Upper lobe of left lung (tissue), 6 donors: ENCODE measurements around the gene LYL1. TPM values are rescaled to one million over a fixed set of nuclear protein-coding genes. Genes with fewer than 3 reads are reported as not detected.

ENCODE experiments used
- ATAC-seq, 2 donors: fragments of 200-7000 bp; cut with Tn5 transposase; one replicate each; pipeline ENCODE4 v1.9.1; 2022; ENCODE audit warnings: mild to moderate bottlenecking in 2 of 2, moderate library complexity in 2 of 2; ENCODE audit not compliant: low FRiP score in 2 of 2
- DNase-seq, 2 donors: peaks; one replicate each; pipeline ENCODE4 v3.0.0-alpha.2; 2019 to 2020
- H3K27ac ChIP-seq, 4 donors: fragments of 200-600 bp; sonication (generic); one replicate each; pipeline ENCODE4 v1.5.1; 2016 to 2019
- H3K27me3 ChIP-seq, 4 donors: fragments of 200-600 bp; sonication (generic); one replicate each; pipeline ENCODE4 v1.5.1; 2017 to 2019
- H3K36me3 ChIP-seq, 4 donors: fragments of 200-600 bp; sonication (generic); one replicate each; pipeline ENCODE4 v1.5.1; 2016 to 2019
- H3K4me1 ChIP-seq, 4 donors: fragments of 200-600 bp; sonication (generic); one replicate each; pipeline ENCODE4 v1.5.1; 2018 to 2019
- H3K4me3 ChIP-seq, 4 donors: fragments of 200-600 bp; sonication (generic); one replicate each; pipeline ENCODE4 v1.5.1; 2017 to 2019; ENCODE audit warnings: mild to moderate bottlenecking in 2 of 4, moderate library complexity in 1 of 4
- H3K9me3 ChIP-seq, 4 donors: fragments of 200-600 bp; sonication (generic); one replicate each; pipeline ENCODE4 v1.5.1; 2018 to 2019
- CTCF ChIP-seq, 6 experiments: fragments of 450-650 bp in 4 of 6; fragments of 200-600 bp in 2 of 6; sonication (generic) in 2 of 6; IDR thresholded peaks; one replicate each; pipeline ENCODE4 v1.5.1; 2016 to 2019; ENCODE audit warnings: antibody characterized with exemption in 6 of 6
- EP300 ChIP-seq, 4 donors: sonication (generic); formaldehyde crosslinking; IDR thresholded peaks; one replicate each; pipeline ENCODE4 v1.5.1; 2017; ENCODE audit warnings: antibody characterized with exemption in 4 of 4, control low read depth in 2 of 4
- POLR2A ChIP-seq, 4 donors: fragments of 450-650 bp; IDR thresholded peaks; one replicate each; pipeline ENCODE4 v1.5.1; 2016 to 2017; ENCODE audit warnings: antibody characterized with exemption in 4 of 4, mild to moderate bottlenecking in 2 of 4
- POLR2AphosphoS5 ChIP-seq, 2 donors: sonication (generic); formaldehyde crosslinking; IDR thresholded peaks; one replicate each; pipeline ENCODE4 v1.5.1; 2017; ENCODE audit warnings: antibody characterized with exemption in 2 of 2
- WGBS, 2 donors: methylation state at CpG; one replicate each; pipeline ENCODE4 v1.1.5; 2017 to 2018; 5-methylcytosine and 5-hydroxymethylcytosine counted together
- total RNA-seq, 6 donors: library from RNA; depleted of rRNA in 4 of 6; stranded (reverse); fragments of >200 nt in 4 of 6; gene quantifications; one replicate each; pipeline versions ENCODE4 v1.1.0 to v1.2.1, GENCODE V29; 2016 to 2021
- donor health status: DM: no; HTN: no; CAD: no; lungs with moderate emphysema.
- donor health status: DM: no; HTN: yes; CAD: no; lungs with severe emphysema.

Gene LYL1
- total RNA-seq, 6 donors from 2014 or later, result 22.6 to 55.5 (median 31.4) TPM

- Histone ChIP-seq H3K27ac (peak overlapping the region in 2 of 4 donors; percentile 27 to 40), H3K4me1 (peaks cover 13 to 43% (median 31%) of the 10 kb centered on the region in 4 donors), H3K9me3 (no peaks in the 10 kb centered on the region), H3K36me3 (peaks cover 0 to 36% (median 25%) of the 10 kb centered on the region in 4 donors), H3K4me3 (no peak overlapping the region), H3K27me3 (no peaks in the 10 kb centered on the region)
- 88 to 92% methylated on average over 2 to 9 of the region's 9 CpGs for WGBS, 2 donors
- DNase-seq, result no peak
- no peak for ATAC-seq
- TF ChIP-seq POLR2A (IDR thresholded peaks at IDR 0.05) (no peak), CTCF (IDR thresholded peaks at IDR 0.05) (no peak), EP300 (IDR thresholded peaks at IDR 0.05) (no peak), POLR2AphosphoS5 (IDR thresholded peaks at IDR 0.05) (no peak)
These were observed 30.3 kb downstream of the LYL1 start for GRCh38 chr19:13072188-13072908.

GRCh38 chr19:13071444-13072187 is 31.0 kb downstream of the LYL1 start:
- H3K27me3 ChIP-seq, result no peaks in the 10 kb centered on the region
- H3K9me3 ChIP-seq, result no peaks in the 10 kb centered on the region
- peaks cover 16 to 43% (median 31%) of the 10 kb centered on the region in 4 donors for H3K4me1 ChIP-seq
- peaks cover 0 to 32% (median 20%) of the 10 kb centered on the region in 4 donors for H3K36me3 ChIP-seq
- no peak overlapping the region for H3K4me3 ChIP-seq
- H3K27ac ChIP-seq, result peak overlapping the region in 2 of 4 donors; percentile 27 to 40
- DNase-seq, result no peak
- TF ChIP-seq EP300 (IDR thresholded peaks at IDR 0.05), result no peak
- no peak for TF ChIP-seq POLR2A (IDR thresholded peaks at IDR 0.05)
- TF ChIP-seq POLR2AphosphoS5 (IDR thresholded peaks at IDR 0.05), result no peak
- TF ChIP-seq CTCF (IDR thresholded peaks at IDR 0.05), result no peak
- WGBS, 2 donors, result 65 to 69% methylated on average over 6 to 9 of the region's 9 CpGs
- no peak for ATAC-seq

- Histone ChIP-seq H3K9me3 (no peaks in the 10 kb centered on the region), H3K4me1 (peaks cover 18 to 42% (median 35%) of the 10 kb centered on the region in 4 donors), H3K27ac (peak overlapping the region in 3 of 4 donors; percentile 2 to 69 (median 56)), H3K36me3 (peaks cover 0 to 22% (median 11%) of the 10 kb centered on the region in 4 donors), H3K27me3 (no peaks in the 10 kb centered on the region), H3K4me3 (no peak overlapping the region)
- DNase-seq, result no peak
- WGBS, 2 donors, result 86 to 93% methylated on average over 29 to 32 of the region's 32 CpGs
- TF ChIP-seq EP300 (IDR thresholded peaks at IDR 0.05), result no peak
- peak in 1 of 6 experiments; percentile 4 for TF ChIP-seq CTCF (IDR thresholded peaks at IDR 0.05)
- TF ChIP-seq POLR2AphosphoS5 (IDR thresholded peaks at IDR 0.05), result no peak
- no peak for TF ChIP-seq POLR2A (IDR thresholded peaks at IDR 0.05)
- ATAC-seq, result no peak
These were observed 32.1 kb downstream of the LYL1 start for GRCh38 chr19:13070425-13071140.

- peak overlapping the region in 3 of 4 donors; percentile 25 to 69 (median 56) for H3K27ac ChIP-seq
- ATAC-seq, result no peak
- H3K27me3 ChIP-seq, result no peaks in the 10 kb centered on the region
- H3K4me3 ChIP-seq, result no peak overlapping the region
- no peak for DNase-seq
- peaks cover 18 to 49% (median 39%) of the 10 kb centered on the region in 4 donors for H3K4me1 ChIP-seq
- no peaks in the 10 kb centered on the region for H3K9me3 ChIP-seq
- WGBS, 2 donors, result 63 to 74% methylated on average over 10 to 20 of the region's 20 CpGs
- H3K36me3 ChIP-seq, result peaks cover 0 to 17% (median 8%) of the 10 kb centered on the region in 4 donors
- TF ChIP-seq CTCF (IDR thresholded peaks at IDR 0.05) (peak in 1 of 6 experiments; percentile 12), POLR2A (IDR thresholded peaks at IDR 0.05) (no peak), POLR2AphosphoS5 (IDR thresholded peaks at IDR 0.05) (no peak), EP300 (IDR thresholded peaks at IDR 0.05) (no peak)
These were observed 33.0 kb downstream of the LYL1 start for GRCh38 chr19:13069415-13070359.
